MM.1S (cell line): ENCODE measurements around the gene ETV7.

ENCODE experiments used
- DNase-seq: peaks from one replicate; pipeline ENCODE4 v3.0.0-alpha.2; 2015
- H2AFZ ChIP-seq: fragments of 300-600 bp; sonication (generic); 2 replicates; pipeline ENCODE4 v1.6.0; 2016; ENCODE audit warnings: antibody characterized with exemption, low read length
- H3F3A ChIP-seq: fragments of 300-600 bp; sonication (generic); 2 replicates; pipeline ENCODE4 v1.6.1; 2016; ENCODE audit warnings: mild to moderate bottlenecking, antibody characterized with exemption, low read length, moderate library complexity, mixed read lengths; ENCODE audit not compliant: insufficient read depth
- H3K27ac ChIP-seq: fragments of 300-600 bp; sonication (generic); 2 replicates; pipeline ENCODE4 v1.5.1; 2016; ENCODE audit warnings: mild to moderate bottlenecking, low read length
- H3K27me3 ChIP-seq: fragments of 300-600 bp; sonication (generic); replicated peaks from 2 replicates; pipeline ENCODE4 v1.6.0; 2016; ENCODE audit warnings: low read length; ENCODE audit not compliant: insufficient read depth
- H3K36me3 ChIP-seq: fragments of 300-600 bp; sonication (generic); replicated peaks from 2 replicates; pipeline ENCODE4 v1.6.1; 2016; ENCODE audit warnings: mild to moderate bottlenecking, low read length, mixed read lengths; ENCODE audit not compliant: insufficient read depth
- H3K4me1 ChIP-seq: fragments of 300-600 bp; sonication (generic); 2 replicates; pipeline ENCODE4 v1.6.1; 2016; ENCODE audit warnings: low read length, mixed read lengths
- H3K4me2 ChIP-seq: fragments of 300-600 bp; sonication (generic); 2 replicates; pipeline ENCODE4 v1.6.0; 2016; ENCODE audit warnings: low read depth, low read length
- H3K4me3 ChIP-seq: fragments of 300-600 bp; sonication (generic); 2 replicates; pipeline ENCODE4 v1.5.1; 2016; ENCODE audit warnings: low read length, mixed read lengths
- H3K79me2 ChIP-seq: fragments of 300-600 bp; sonication (generic); 2 replicates; pipeline ENCODE4 v1.6.1; 2016; ENCODE audit warnings: mixed run types, low read length, mixed read lengths
- H3K9ac ChIP-seq: fragments of 300-600 bp; sonication (generic); 2 replicates; pipeline ENCODE4 v1.6.1; 2016; ENCODE audit warnings: low read length, mixed read lengths
- H3K9me2 ChIP-seq: fragments of 300-600 bp; sonication (generic); replicated peaks from 2 replicates; pipeline ENCODE4 v1.6.1; 2016; ENCODE audit warnings: mild to moderate bottlenecking, low read length, mixed read lengths; ENCODE audit not compliant: insufficient read depth
- H3K9me3 ChIP-seq: fragments of 300-600 bp; sonication (generic); replicated peaks from 2 replicates; pipeline ENCODE4 v1.6.1; 2016; ENCODE audit warnings: mild to moderate bottlenecking, low read length, mixed read lengths; ENCODE audit not compliant: insufficient read depth
- H4K20me1 ChIP-seq: fragments of 300-600 bp; sonication (generic); 2 replicates; pipeline ENCODE4 v1.6.1; 2016; ENCODE audit warnings: mild to moderate bottlenecking, low read length, moderate library complexity, mixed read lengths; ENCODE audit not compliant: insufficient read depth
- CTCF ChIP-seq: fragments of 300-600 bp; sonication (generic); IDR thresholded peaks from 2 replicates; pipeline ENCODE4 v1.5.1; 2016; ENCODE audit warnings: antibody characterized with exemption, low read length, mixed read lengths
- EZH2 ChIP-seq: fragments of 300-600 bp; sonication (generic); optimal IDR thresholded peaks from 2 replicates; pipeline ENCODE3; 2017; ENCODE audit warnings: low read depth, mild to moderate bottlenecking, antibody characterized with exemption, low read length, mixed read lengths
- EZH2phosphoT487 ChIP-seq: fragments of 300-600 bp; sonication (generic); IDR thresholded peaks from 2 replicates; pipeline ENCODE4 v1.6.1; 2018; ENCODE audit warnings: antibody characterized with exemption, low read length

ETV7 gene

GRCh38 chr6:36384095-36384494 is 3.4 kb downstream of the ETV7 start:
- no peak for DNase-seq
- H3K4me2 ChIP-seq, result no peak overlapping the region
- H2AFZ ChIP-seq, result no peak overlapping the region
- no peaks in the 10 kb centered on the region for H3K9me3 ChIP-seq
- H3F3A ChIP-seq, result 0 out of 2 replicates have a peak, but pooled peaks cover 7% of the 10 kb centered on the region
- H3K9ac ChIP-seq, result no peak overlapping the region
- H3K27ac ChIP-seq, result no peak overlapping the region
- H3K27me3 ChIP-seq, result peaks cover 26% of the 10 kb centered on the region
- peaks cover 8% of the 10 kb centered on the region; the same call in 1 of the 2 replicates for H3K4me1 ChIP-seq
- H3K9me2 ChIP-seq, result no peaks in the 10 kb centered on the region
- no peak for TF ChIP-seq EZH2
- no peak for TF ChIP-seq EZH2phosphoT487
- TF ChIP-seq CTCF, result no peak
- no peaks in the 10 kb centered on the region for H4K20me1 ChIP-seq
- no peaks in the 10 kb centered on the region for H3K36me3 ChIP-seq
- H3K79me2 ChIP-seq, result no peaks in the 10 kb centered on the region
- H3K4me3 ChIP-seq, result no peak overlapping the region

DNA sequence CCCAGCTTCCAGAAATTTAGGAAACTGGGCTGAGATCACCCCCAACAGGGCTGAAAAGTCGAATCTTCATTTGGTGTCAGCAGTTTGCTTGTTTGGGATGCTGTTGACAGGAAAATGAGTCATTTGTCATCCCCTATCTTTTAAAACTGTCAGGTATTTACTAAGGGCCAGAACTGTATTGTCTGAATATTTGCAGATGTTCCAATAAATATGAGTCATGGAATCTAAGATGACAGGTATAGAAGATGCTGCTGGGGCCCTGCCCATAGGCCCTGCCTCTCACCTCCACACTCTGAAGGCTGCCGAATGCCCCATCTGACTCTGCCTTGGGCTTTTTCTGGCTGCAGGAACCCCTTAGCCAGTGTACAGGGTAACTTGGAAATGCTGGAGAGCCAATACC is 3.9 kb downstream of the ETV7 start:
- Histone ChIP-seq H3K9me3 (no peaks in the 10 kb centered on the region), H3K9me2 (no peaks in the 10 kb centered on the region), H3K79me2 (no peaks in the 10 kb centered on the region), H3K4me3 (no peak overlapping the region), H4K20me1 (no peaks in the 10 kb centered on the region), H3K4me2 (no peak overlapping the region), H2AFZ (no peak overlapping the region), H3K27ac (no peak overlapping the region), H3K27me3 (peaks cover 21% of the 10 kb centered on the region), H3K9ac (no peak overlapping the region), H3F3A (0 out of 2 replicates have a peak, but pooled peaks cover 7% of the 10 kb centered on the region), H3K36me3 (no peaks in the 10 kb centered on the region), H3K4me1 (peaks cover 8% of the 10 kb centered on the region; the same call in 1 of the 2 replicates)
- TF ChIP-seq EZH2phosphoT487 (no peak), CTCF (no peak), EZH2 (no peak)
- DNase-seq, result no peak

DNA sequence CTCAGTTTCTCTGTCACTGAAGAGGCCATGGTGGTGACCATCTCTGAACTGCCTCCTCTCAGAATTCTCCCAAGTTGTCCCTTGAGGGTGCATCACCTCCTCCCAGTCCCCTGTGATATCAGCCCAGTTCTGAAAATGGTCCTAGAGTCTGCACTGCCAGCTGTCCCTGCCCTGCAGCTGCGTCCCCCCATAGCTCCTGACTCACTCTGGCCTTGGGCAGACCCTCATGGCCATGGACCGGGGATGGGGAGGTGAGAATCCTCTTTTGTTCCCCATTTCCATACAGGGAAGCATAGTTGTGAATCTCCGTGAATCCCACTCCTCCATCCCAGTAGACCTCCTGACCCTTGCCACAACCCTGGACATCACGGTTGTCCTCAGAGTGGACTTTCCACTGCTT is 4.5 kb downstream of the ETV7 start:
- TF ChIP-seq CTCF (no peak), EZH2phosphoT487 (no peak), EZH2 (no peak)
- no peak overlapping the region for H2AFZ ChIP-seq

More for the DNA sequence above, 4.5 kb downstream of the ETV7 start:
- Histone ChIP-seq H3K9me2 (no peaks in the 10 kb centered on the region), H3K4me3 (no peak overlapping the region), H3K9me3 (no peaks in the 10 kb centered on the region), H4K20me1 (no peaks in the 10 kb centered on the region), H3K36me3 (no peaks in the 10 kb centered on the region), H3K27ac (no peak overlapping the region), H3K4me1 (peaks cover 4% of the 10 kb centered on the region; the same call in 1 of the 2 replicates), H3K4me2 (no peak overlapping the region), H3K9ac (no peak overlapping the region), H3K79me2 (no peaks in the 10 kb centered on the region), H3F3A (0 out of 2 replicates have a peak, but pooled peaks cover under 1% of the 10 kb centered on the region), H3K27me3 (peaks cover 14% of the 10 kb centered on the region)
- DNase-seq, result no peak
